Measurements from ENCODE around the gene ARID3A.

The ARID3A gene

GRCh38 chr19:916645-917322 is 9.1 kb upstream of the ARID3A start:
- Histone ChIP-seq H3K27me3 (peaks cover 57% of the 10 kb centered on the region), H3K4me1 (ENCODE audit: control insufficient read depth in 1 of 2, insufficient read depth in 1 of 2, low read depth in 1 of 2, low read length in 1 of 2) (peaks cover 61 to 83% of the 10 kb centered on the region in 2 experiments), H3K9me3 (no peaks in the 10 kb centered on the region), H3K36me3 (peaks cover under 1% of the 10 kb centered on the region), H3K4me3 (ENCODE audit: low read depth in 1 of 2, low read length in 1 of 2) (peak overlapping the region; percentile 59 to 70), H3K27ac (peak overlapping the region; percentile 73)
- TF ChIP-seq CTCF (IDR thresholded peaks at IDR 0.05): no peak

GRCh38 chr19:917323-918151 is 8.3 kb upstream of the ARID3A start, which contains the start of gene KISS1R:
Gene KISS1R, plus strand, starts transcription at chr19:917333. Its CDS starts 170 bp downstream, at chr19:917503.
- H3K36me3 ChIP-seq: no peaks in the 10 kb centered on the region
- peaks cover 57% of the 10 kb centered on the region for H3K27me3 ChIP-seq
- H3K27ac ChIP-seq: peak within 1 kb of the TSS; percentile 73
- H3K4me1 ChIP-seq (ENCODE audit: control insufficient read depth in 1 of 2, insufficient read depth in 1 of 2, low read depth in 1 of 2, low read length in 1 of 2): peaks cover 64 to 85% of the 10 kb centered on the region in 2 experiments
- no peaks in the 10 kb centered on the region for H3K9me3 ChIP-seq
- TF ChIP-seq CTCF (IDR thresholded peaks at IDR 0.05): peak; percentile 76
- H3K4me3 ChIP-seq (ENCODE audit: low read depth in 1 of 2, low read length in 1 of 2): peak within 1 kb of the TSS; percentile 59 to 70

GRCh38 chr19:918152-918437 is 7.7 kb upstream of the ARID3A start:
- Histone ChIP-seq H3K36me3 (no peaks in the 10 kb centered on the region), H3K4me1 (ENCODE audit: control insufficient read depth in 1 of 2, insufficient read depth in 1 of 2, low read depth in 1 of 2, low read length in 1 of 2) (peaks cover 64 to 86% of the 10 kb centered on the region in 2 experiments), H3K27ac (peak overlapping the region; percentile 73), H3K27me3 (peaks cover 57% of the 10 kb centered on the region), H3K9me3 (no peaks in the 10 kb centered on the region), H3K4me3 (ENCODE audit: low read depth in 1 of 2, low read length in 1 of 2) (peak overlapping the region; percentile 59 to 70)
- no peak for TF ChIP-seq CTCF (IDR thresholded peaks at IDR 0.05)

GRCh38 chr19:918481-919198 is 7.2 kb upstream of the ARID3A start:
- Histone ChIP-seq H3K4me3 (ENCODE audit: low read depth in 1 of 2, low read length in 1 of 2) (no peak overlapping the region), H3K27me3 (peaks cover 57% of the 10 kb centered on the region), H3K9me3 (no peaks in the 10 kb centered on the region), H3K36me3 (no peaks in the 10 kb centered on the region), H3K4me1 (ENCODE audit: control insufficient read depth in 1 of 2, insufficient read depth in 1 of 2, low read depth in 1 of 2, low read length in 1 of 2) (peaks cover 63 to 88% of the 10 kb centered on the region in 2 experiments), H3K27ac (no peak overlapping the region)
- TF ChIP-seq CTCF (IDR thresholded peaks at IDR 0.05): no peak

GRCh38 chr19:919199-920050 is 6.4 kb upstream of the ARID3A start:
- Histone ChIP-seq H3K9me3 (no peaks in the 10 kb centered on the region), H3K4me3 (ENCODE audit: low read depth in 1 of 2, low read length in 1 of 2) (peak overlapping the region; percentile 27 to 50), H3K4me1 (ENCODE audit: control insufficient read depth in 1 of 2, insufficient read depth in 1 of 2, low read depth in 1 of 2, low read length in 1 of 2) (peaks cover 63 to 88% of the 10 kb centered on the region in 2 experiments), H3K36me3 (no peaks in the 10 kb centered on the region), H3K27me3 (peaks cover 57% of the 10 kb centered on the region), H3K27ac (peak overlapping the region; percentile 6)
- no peak for TF ChIP-seq CTCF (IDR thresholded peaks at IDR 0.05)
